Keratinocyte (primary cell): ENCODE data around the gene KRTAP4-3. TPM values are rescaled to one million over a fixed set of nuclear protein-coding genes. Genes with fewer than 3 reads are reported as not detected.

Source experiments
- DNase-seq: peaks from one replicate; pipeline ENCODE4 v3.0.0-alpha.2; 2011; ENCODE audit warnings: low read depth, missing footprints, low spot score
- FAIRE-seq: peaks from 2 replicates; lab custom pipeline; 2011; peaks lifted over from hg19 to GRCh38; lab: Jason Lieb, UNC
- H2AFZ ChIP-seq: 2 replicates; pipeline ENCODE4 v1.6.0; 2012; ENCODE audit warnings: low read length, control low read depth, inconsistent platforms; ENCODE audit not compliant: control insufficient read depth
- H3K27ac ChIP-seq: 2 replicates; pipeline ENCODE4 v1.5.1; 2011; ENCODE audit warnings: low read length; ENCODE audit not compliant: control insufficient read depth, insufficient read depth
- H3K27me3 ChIP-seq: 3 replicates; pipeline ENCODE4 v1.6.0; 2011; ENCODE audit warnings: low read length; ENCODE audit not compliant: control insufficient read depth, insufficient read depth; ENCODE audit errors: extremely low read depth
- H3K36me3 ChIP-seq, 2 experiments: 2 replicates in 1 of 2; 3 replicates in 1 of 2; pipeline ENCODE4 v1.5.1; 2011; ENCODE audit warnings: low read length in 2 of 2, mild to moderate bottlenecking in 1 of 2; ENCODE audit not compliant: control insufficient read depth in 2 of 2, insufficient read depth in 2 of 2; ENCODE audit errors: extremely low read depth in 1 of 2
- H3K4me1 ChIP-seq: 3 replicates; pipeline ENCODE4 v1.5.1; 2011; ENCODE audit warnings: low read length; ENCODE audit not compliant: control insufficient read depth, insufficient read depth; ENCODE audit errors: extremely low read depth
- H3K4me2 ChIP-seq: 3 replicates; pipeline ENCODE4 v1.6.0; 2011; ENCODE audit warnings: low read depth, low read length; ENCODE audit not compliant: control insufficient read depth, insufficient read depth; ENCODE audit errors: extremely low read depth
- H3K4me3 ChIP-seq, 3 experiments: fragments of 200-600 bp in 1 of 3; sonication (generic) in 1 of 3; 2 replicates in 2 of 3; 3 replicates in 1 of 3; pipeline ENCODE4 v1.5.1; 2011 to 2016; ENCODE audit warnings: low read length in 3 of 3, mild to moderate bottlenecking in 3 of 3, control low read depth in 2 of 3, inconsistent platforms in 1 of 3, low read depth in 1 of 3, mixed read lengths in 1 of 3, mixed run types in 1 of 3, moderate library complexity in 1 of 3; ENCODE audit not compliant: control insufficient read depth in 2 of 3, insufficient read depth in 2 of 3; ENCODE audit errors: extremely low read depth in 1 of 3
- H3K79me2 ChIP-seq: 2 replicates; pipeline ENCODE4 v1.6.0; 2012; ENCODE audit warnings: low read length; ENCODE audit not compliant: control insufficient read depth, insufficient read depth
- H3K9ac ChIP-seq: 3 replicates; pipeline ENCODE4 v1.6.0; 2011; ENCODE audit warnings: low read length; ENCODE audit not compliant: control insufficient read depth, insufficient read depth; ENCODE audit errors: extremely low read depth
- H3K9me1 ChIP-seq: 3 replicates; pipeline ENCODE4 v1.6.0; 2011; ENCODE audit warnings: low read length; ENCODE audit not compliant: control insufficient read depth, insufficient read depth; ENCODE audit errors: extremely low read depth
- H3K9me3 ChIP-seq: 2 replicates; pipeline ENCODE4 v1.5.1; 2012; ENCODE audit warnings: low read depth, low read length; ENCODE audit not compliant: control insufficient read depth
- H4K20me1 ChIP-seq: 3 replicates; pipeline ENCODE4 v1.6.0; 2011; ENCODE audit warnings: low read length; ENCODE audit not compliant: control insufficient read depth, insufficient read depth; ENCODE audit errors: extremely low read depth
- EZH2 ChIP-seq: IDR thresholded peaks from one replicate; pipeline ENCODE4 v1.6.1; 2012; ENCODE audit warnings: inconsistent platforms, mild to moderate bottlenecking, low read length, moderate library complexity
- dilution Hi-C: fragments of 300-500 bp; cut with MboI; formaldehyde crosslinking; loops from one replicate; pipeline ENCODE4 v1.7.0; 2020; ENCODE audit warnings: low sequenced_read_pairs; ENCODE audit not compliant: extremely low pct_ligation_motif_present
- polyA plus RNA-seq, 5 experiments: library from polyadenylated mRNA; depleted of rRNA in 3 of 5; stranded (reverse) in 3 of 5; stranded (forward) in 1 of 5; unstranded in 1 of 5; fragments of >200 nt; gene quantifications; 1 replicate in 1 of 5; 2 replicates in 3 of 5; 3 replicates in 1 of 5; pipeline versions ENCODE4 v1.2.1 to v1.2.3, GENCODE V29; 2011 to 2012; ENCODE audit warnings: missing spikeins in 2 of 5, low read depth in 1 of 5, low replicate concordance in 1 of 5
- TF ChIP-seq, protein P1 (sequence below), 3 experiments: IDR thresholded peaks in 1 of 3; conservative IDR thresholded peaks in 1 of 3; optimal IDR thresholded peaks in 1 of 3; 2 replicates in 2 of 3; 3 replicates in 1 of 3; pipeline versions ENCODE3 to v1.5.1; 2011; ENCODE audit warnings: low read length in 3 of 3, mild to moderate bottlenecking in 3 of 3, moderate library complexity in 2 of 3, control low read depth in 1 of 3, inconsistent platforms in 1 of 3; ENCODE audit not compliant: insufficient read depth in 2 of 3; ENCODE audit errors: extremely low read depth in 1 of 3

Gene KRTAP4-3
- polyA plus RNA-seq, 1 donor (not counting 4 experiments of a cell fraction or from before 2014, with no cell fraction given), result not detected

- no peaks in the 10 kb centered on the region for H3K9me3 ChIP-seq
- DNase-seq (no peak), FAIRE-seq (no peak)
- H3K27ac ChIP-seq, result no peak overlapping the region
- peaks cover 30% of the 10 kb centered on the region for H3K4me1 ChIP-seq
- no peaks in the 10 kb centered on the region for H3K36me3 ChIP-seq
- TF ChIP-seq, protein P1, sequence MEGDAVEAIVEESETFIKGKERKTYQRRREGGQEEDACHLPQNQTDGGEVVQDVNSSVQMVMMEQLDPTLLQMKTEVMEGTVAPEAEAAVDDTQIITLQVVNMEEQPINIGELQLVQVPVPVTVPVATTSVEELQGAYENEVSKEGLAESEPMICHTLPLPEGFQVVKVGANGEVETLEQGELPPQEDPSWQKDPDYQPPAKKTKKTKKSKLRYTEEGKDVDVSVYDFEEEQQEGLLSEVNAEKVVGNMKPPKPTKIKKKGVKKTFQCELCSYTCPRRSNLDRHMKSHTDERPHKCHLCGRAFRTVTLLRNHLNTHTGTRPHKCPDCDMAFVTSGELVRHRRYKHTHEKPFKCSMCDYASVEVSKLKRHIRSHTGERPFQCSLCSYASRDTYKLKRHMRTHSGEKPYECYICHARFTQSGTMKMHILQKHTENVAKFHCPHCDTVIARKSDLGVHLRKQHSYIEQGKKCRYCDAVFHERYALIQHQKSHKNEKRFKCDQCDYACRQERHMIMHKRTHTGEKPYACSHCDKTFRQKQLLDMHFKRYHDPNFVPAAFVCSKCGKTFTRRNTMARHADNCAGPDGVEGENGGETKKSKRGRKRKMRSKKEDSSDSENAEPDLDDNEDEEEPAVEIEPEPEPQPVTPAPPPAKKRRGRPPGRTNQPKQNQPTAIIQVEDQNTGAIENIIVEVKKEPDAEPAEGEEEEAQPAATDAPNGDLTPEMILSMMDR (optimal IDR thresholded peaks at IDR 0.05 in 1 of 3, IDR thresholded peaks at IDR 0.05 in 1 of 3, conservative IDR thresholded peaks at IDR 0.05 in 1 of 3; ENCODE audit: extremely low read depth in 1 of 3, insufficient read depth in 2 of 3, low read length in 3 of 3), result no peak
- TF ChIP-seq EZH2, result no peak
- no peaks in the 10 kb centered on the region for H3K9me1 ChIP-seq
- H3K4me3 ChIP-seq, result no peak overlapping the region
- no peaks in the 10 kb centered on the region for H3K27me3 ChIP-seq
- H3K4me2 ChIP-seq, result no peak overlapping the region
- H3K9ac ChIP-seq, result no peak overlapping the region
- no peaks in the 10 kb centered on the region for H4K20me1 ChIP-seq
- peak overlapping the region; percentile 1 for H2AFZ ChIP-seq
- H3K79me2 ChIP-seq, result no peaks in the 10 kb centered on the region
- dilution Hi-C loops, result no loop called here
Observed at GRCh38 chr17:41133880-41134735, 33.9 kb downstream of the KRTAP4-3 start.

DNA sequence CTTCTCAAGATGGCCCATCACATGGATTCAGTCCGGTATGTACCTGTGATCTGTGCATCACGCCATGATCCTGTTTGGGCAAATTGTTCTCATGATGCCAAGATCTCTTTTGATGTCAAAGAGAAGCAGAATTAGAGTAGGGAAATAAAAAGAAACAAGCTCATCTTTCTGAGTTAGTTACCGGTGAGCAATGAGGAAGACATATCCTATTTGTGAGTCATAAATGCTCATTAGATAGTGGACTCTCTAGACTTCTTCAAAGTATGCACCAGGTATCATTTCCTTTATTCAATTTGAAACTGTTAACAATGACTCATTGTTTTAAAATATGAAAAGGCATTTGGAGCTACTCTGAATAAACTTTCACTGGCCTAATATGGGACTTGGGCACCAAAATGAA is 36.0 kb downstream of the KRTAP4-3 start:
- H3K79me2 ChIP-seq, result no peaks in the 10 kb centered on the region
- no peak for TF ChIP-seq EZH2
- H3K4me1 ChIP-seq, result peaks cover 30% of the 10 kb centered on the region
- FAIRE-seq (peak; percentile 98), DNase-seq (peak; percentile 48)
- H3K36me3 ChIP-seq, result no peaks in the 10 kb centered on the region
- peak overlapping the region; percentile 72 for H2AFZ ChIP-seq
- no peak overlapping the region for H3K4me3 ChIP-seq
- no peaks in the 10 kb centered on the region for H3K9me3 ChIP-seq
- dilution Hi-C loops, result no loop called here
- H3K9me1 ChIP-seq, result no peaks in the 10 kb centered on the region
- peak overlapping the region; percentile 53 for H3K4me2 ChIP-seq
- no peaks in the 10 kb centered on the region for H4K20me1 ChIP-seq
- H3K27me3 ChIP-seq, result no peaks in the 10 kb centered on the region
- H3K9ac ChIP-seq, result no peak overlapping the region
- peak overlapping the region; percentile 74 for H3K27ac ChIP-seq
